ENCODE measurements around the gene EIPR1. TPM values are rescaled to one million over a fixed set of nuclear protein-coding genes. Genes with fewer than 3 reads are reported as not detected.

Gene EIPR1
- total RNA-seq, 1 donor from 2014 or later = 27.9 TPM

DNA sequence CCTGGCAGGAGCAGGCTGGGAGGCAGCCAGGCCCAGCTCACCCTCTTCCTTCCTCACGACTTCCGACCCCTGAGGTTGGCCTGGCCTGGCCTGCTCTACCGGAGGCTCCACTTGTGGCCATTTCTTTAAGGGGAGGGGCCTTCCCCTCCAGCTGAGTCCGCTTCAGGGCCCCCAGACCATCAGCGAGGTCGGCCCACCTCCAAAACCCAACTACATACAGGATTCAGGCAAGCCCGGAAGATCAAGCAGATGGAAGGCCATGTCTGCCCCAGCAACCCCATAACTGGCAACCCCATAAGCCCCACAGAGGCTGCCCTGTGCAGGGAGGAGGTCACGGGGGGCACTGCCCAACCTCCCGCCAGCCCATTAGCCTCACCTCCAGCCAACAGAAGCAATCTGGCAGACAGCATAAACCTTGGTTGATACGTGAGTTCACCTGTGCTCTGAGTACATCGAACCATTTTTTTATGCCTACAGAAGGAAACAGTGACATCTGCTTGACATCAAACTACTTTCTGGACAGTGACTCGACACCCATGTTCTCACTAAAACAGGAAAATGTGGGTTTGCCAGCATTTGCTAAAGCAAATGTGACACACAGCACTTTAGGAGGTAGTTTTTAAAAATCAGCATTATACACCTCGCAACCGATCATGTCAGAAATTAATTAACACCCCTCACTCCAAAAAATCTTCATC lies 98.9 kb downstream of the EIPR1 start:
- no peak overlapping the region for H3K4me3 Mint-ChIP-seq
- H3K27me3 Mint-ChIP-seq (ENCODE audit: low read depth) = no peaks in the 10 kb centered on the region
- H3K9me3 Mint-ChIP-seq = peaks cover 23% of the 10 kb centered on the region
- H3K27ac Mint-ChIP-seq = no peak overlapping the region
- H3K4me1 Mint-ChIP-seq = no peaks in the 10 kb centered on the region
- TF ChIP-seq, protein P1, sequence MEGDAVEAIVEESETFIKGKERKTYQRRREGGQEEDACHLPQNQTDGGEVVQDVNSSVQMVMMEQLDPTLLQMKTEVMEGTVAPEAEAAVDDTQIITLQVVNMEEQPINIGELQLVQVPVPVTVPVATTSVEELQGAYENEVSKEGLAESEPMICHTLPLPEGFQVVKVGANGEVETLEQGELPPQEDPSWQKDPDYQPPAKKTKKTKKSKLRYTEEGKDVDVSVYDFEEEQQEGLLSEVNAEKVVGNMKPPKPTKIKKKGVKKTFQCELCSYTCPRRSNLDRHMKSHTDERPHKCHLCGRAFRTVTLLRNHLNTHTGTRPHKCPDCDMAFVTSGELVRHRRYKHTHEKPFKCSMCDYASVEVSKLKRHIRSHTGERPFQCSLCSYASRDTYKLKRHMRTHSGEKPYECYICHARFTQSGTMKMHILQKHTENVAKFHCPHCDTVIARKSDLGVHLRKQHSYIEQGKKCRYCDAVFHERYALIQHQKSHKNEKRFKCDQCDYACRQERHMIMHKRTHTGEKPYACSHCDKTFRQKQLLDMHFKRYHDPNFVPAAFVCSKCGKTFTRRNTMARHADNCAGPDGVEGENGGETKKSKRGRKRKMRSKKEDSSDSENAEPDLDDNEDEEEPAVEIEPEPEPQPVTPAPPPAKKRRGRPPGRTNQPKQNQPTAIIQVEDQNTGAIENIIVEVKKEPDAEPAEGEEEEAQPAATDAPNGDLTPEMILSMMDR (IDR thresholded peaks at IDR 0.05; ENCODE audit: unreplicated experiment) = no peak
- H3K36me3 Mint-ChIP-seq = peaks cover 19% of the 10 kb centered on the region
- no peak for DNase-seq (ENCODE audit: low spot score in 2 of 2, unreplicated experiment in 2 of 2)

DNA sequence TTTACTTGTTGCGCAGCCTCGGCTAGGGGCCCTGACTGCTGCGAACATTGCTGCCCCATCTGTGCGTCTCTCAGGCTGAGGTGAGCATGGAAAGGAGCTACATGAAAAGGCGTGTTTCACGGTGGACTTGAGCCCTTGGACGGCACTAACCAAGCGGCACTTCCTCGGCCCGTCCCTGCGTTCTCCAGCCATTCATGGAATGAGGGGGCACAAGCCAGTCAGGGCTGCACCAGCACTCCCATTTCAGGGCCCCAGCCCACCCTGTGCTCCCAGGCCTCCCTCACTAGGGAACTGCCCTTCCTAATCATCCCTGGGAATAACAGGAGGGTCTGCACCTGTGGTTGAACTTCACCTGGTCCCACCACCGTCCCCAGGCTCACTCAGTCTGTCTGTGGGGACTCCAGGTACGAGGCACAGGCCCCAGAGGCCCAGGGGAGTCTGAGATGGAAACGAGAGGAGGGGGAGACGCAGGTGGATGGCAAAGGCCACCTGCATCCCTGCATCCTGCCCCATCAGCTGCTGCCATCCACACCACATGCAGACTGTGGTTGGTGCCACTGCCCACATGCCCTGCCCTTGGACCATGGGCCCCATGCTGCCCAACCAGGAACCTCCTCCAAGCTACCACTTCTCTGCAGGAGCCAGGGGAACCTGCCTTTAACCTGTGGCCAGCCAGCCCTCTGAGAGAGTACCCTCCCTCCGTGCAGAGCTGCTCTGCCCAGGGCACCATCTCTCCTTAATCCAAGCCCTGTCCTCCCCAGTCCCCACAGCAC lies 99.7 kb downstream of the EIPR1 start:
- H3K4me1 Mint-ChIP-seq = no peaks in the 10 kb centered on the region
- peaks cover 25% of the 10 kb centered on the region for H3K9me3 Mint-ChIP-seq
- TF ChIP-seq, protein P1 (IDR thresholded peaks at IDR 0.05; ENCODE audit: unreplicated experiment) = no peak
- peaks cover 23% of the 10 kb centered on the region for H3K36me3 Mint-ChIP-seq
- H3K4me3 Mint-ChIP-seq = no peak overlapping the region
- no peak overlapping the region for H3K27ac Mint-ChIP-seq
- no peaks in the 10 kb centered on the region for H3K27me3 Mint-ChIP-seq (ENCODE audit: low read depth)
- no peak for DNase-seq (ENCODE audit: low spot score in 2 of 2, unreplicated experiment in 2 of 2)

DNA sequence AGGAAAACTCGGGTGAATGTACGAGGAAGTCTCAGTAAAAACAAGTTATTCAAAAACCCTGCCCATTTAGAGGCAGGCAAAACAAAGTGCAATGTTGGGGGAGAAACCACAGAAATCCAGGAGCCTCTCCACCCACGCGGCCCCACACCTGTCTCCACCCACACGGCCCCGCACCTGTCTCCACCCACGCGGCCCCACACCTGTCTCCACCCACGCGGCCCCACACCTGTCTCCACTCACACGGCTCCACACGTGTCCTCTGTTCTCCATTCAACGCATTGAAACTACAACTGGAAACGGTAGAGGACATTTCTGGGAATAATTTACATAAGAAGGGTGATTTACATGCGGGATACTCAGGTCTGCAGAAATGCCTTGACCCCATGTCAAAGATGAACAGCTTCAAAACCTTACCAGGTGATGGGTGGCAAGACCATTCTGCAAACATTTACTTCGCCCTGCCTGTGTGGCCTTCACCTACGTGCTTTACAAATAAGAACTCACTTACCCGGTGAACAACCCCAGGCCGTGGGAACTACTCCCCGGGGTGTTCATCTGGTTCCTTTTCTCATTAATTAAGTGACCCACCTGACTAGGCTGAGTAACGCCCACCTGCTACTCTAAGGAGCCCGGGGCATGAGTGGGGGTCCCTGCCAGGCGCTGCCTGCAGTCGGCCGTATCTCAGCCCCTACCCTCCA lies 100.4 kb downstream of the EIPR1 start:
- no peak for DNase-seq (ENCODE audit: low spot score in 2 of 2, unreplicated experiment in 2 of 2)
- H3K4me3 Mint-ChIP-seq = no peak overlapping the region
- peaks cover 27% of the 10 kb centered on the region for H3K36me3 Mint-ChIP-seq
- H3K9me3 Mint-ChIP-seq = peaks cover 33% of the 10 kb centered on the region
- TF ChIP-seq, protein P1 (IDR thresholded peaks at IDR 0.05; ENCODE audit: unreplicated experiment) = no peak
- H3K4me1 Mint-ChIP-seq = no peaks in the 10 kb centered on the region
- H3K27me3 Mint-ChIP-seq (ENCODE audit: low read depth) = no peaks in the 10 kb centered on the region
- no peak overlapping the region for H3K27ac Mint-ChIP-seq

DNA sequence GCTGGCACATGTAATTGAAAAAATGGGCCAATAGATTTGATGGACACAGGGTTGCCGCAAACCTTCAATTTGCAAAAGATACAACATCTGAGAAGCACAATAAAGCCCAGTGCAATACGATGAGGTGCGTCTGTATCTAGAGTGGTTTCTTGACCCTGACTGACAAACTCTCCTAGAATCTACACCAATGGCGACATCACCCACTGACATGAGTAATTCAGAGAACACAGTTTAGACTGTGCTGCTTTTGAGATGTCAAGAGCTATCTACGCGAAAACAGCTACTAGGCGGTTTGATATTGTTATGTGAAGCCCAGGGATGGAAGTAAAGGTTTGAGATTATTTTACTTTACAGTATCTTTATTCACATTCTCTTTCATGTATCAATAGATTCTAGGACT lies 104.9 kb downstream of the EIPR1 start:
- H3K36me3 Mint-ChIP-seq = peaks cover 34% of the 10 kb centered on the region
- DNase-seq (ENCODE audit: low spot score in 2 of 2, unreplicated experiment in 2 of 2) = no peak
- TF ChIP-seq, protein P1 (IDR thresholded peaks at IDR 0.05; ENCODE audit: unreplicated experiment) = no peak
- H3K9me3 Mint-ChIP-seq = peaks cover 47% of the 10 kb centered on the region
- H3K27ac Mint-ChIP-seq = no peak overlapping the region
- no peak overlapping the region for H3K4me3 Mint-ChIP-seq
- H3K4me1 Mint-ChIP-seq = no peaks in the 10 kb centered on the region
- no peaks in the 10 kb centered on the region for H3K27me3 Mint-ChIP-seq (ENCODE audit: low read depth)

DNA sequence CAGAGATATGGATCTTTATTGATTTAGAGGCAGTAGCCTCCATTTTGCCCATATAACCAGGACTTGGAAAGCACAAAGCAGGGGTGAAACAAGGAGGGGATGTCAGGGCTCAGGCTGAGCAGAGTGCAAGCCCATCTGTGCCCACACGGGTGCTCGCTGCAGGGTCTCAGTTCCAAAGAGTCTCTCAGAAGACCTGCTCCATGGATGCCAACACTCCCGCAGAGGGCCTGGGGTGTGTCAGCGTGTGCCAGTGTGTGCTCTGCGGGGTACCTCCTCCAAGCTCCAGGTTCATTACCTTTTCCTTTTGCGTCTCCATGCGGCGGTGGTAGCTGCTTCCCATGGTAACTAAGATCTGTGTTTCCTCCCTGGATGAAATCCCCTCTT lies 107.5 kb downstream of the EIPR1 start:
- peaks cover 29% of the 10 kb centered on the region for H3K36me3 Mint-ChIP-seq
- no peak overlapping the region for H3K4me3 Mint-ChIP-seq
- no peaks in the 10 kb centered on the region for H3K27me3 Mint-ChIP-seq (ENCODE audit: low read depth)
- peaks cover 37% of the 10 kb centered on the region for H3K9me3 Mint-ChIP-seq
- DNase-seq (ENCODE audit: low spot score in 2 of 2, unreplicated experiment in 2 of 2) = no peak
- H3K27ac Mint-ChIP-seq = no peak overlapping the region
- TF ChIP-seq, protein P1 (IDR thresholded peaks at IDR 0.05; ENCODE audit: unreplicated experiment) = no peak
- H3K4me1 Mint-ChIP-seq = no peaks in the 10 kb centered on the region

All from mesothelial cell of epicardium (in vitro differentiated cells).